K562 (cell line): ENCODE measurements around the gene BTG2. TPM values are rescaled to one million over a fixed set of nuclear protein-coding genes. Genes with fewer than 3 reads are reported as not detected.

Experiments
- ATF1 ChIP-seq, 2 experiments: fragments of 450-650 bp in 1 of 2; IDR thresholded peaks; 2 replicates each; pipeline ENCODE4 v1.6.1; 2016; ENCODE audit warnings: missing compliant biosample characterization in 1 of 2, missing genetic modification characterization in 1 of 2
- KLF16 ChIP-seq: IDR thresholded peaks from 2 replicates; pipeline ENCODE4 v1.6.1; 2016; ENCODE audit warnings: antibody characterized with exemption
- MGA ChIP-seq: fragments of 450-650 bp; IDR thresholded peaks from 2 replicates; pipeline ENCODE4 v1.6.1; 2016; ENCODE audit warnings: mild to moderate bottlenecking, moderate library complexity
- SRSF3 ChIP-seq: fragments of 200-400 bp; formaldehyde crosslinking; IDR thresholded peaks from 2 replicates; pipeline ENCODE4 v1.6.1; 2016; ENCODE audit warnings: mild to moderate bottlenecking, low read length, moderate library complexity; ENCODE audit not compliant: insufficient read depth
- ZBTB49 ChIP-seq: sonication (generic); formaldehyde crosslinking; IDR thresholded peaks from 2 replicates; pipeline ENCODE4 v1.8.0; 2022; ENCODE audit warnings: missing genetic modification reagents, mild to moderate bottlenecking, borderline replicate concordance
- polyA plus RNA-seq, 8 experiments: library from polyadenylated mRNA; depleted of rRNA in 4 of 8; stranded (reverse) in 5 of 8; unstranded in 3 of 8; fragments of >200 nt; fragmentation: Nextera tagmentation in 2 of 8; fragmentation: Illumina TruSeq in 1 of 8; extraction: Ambion mirVana in 2 of 8; extraction: Trizol in 1 of 8; gene quantifications; 2 replicates each; pipeline versions ENCODE4 v1.2.1 to v1.2.3, GENCODE V29; 2011 to 2014; ENCODE audit warnings: inconsistent platforms in 1 of 8, missing spikeins in 1 of 8
- total RNA-seq, 7 experiments: library from RNA; depleted of rRNA in 6 of 7; stranded (reverse); fragments of >200 nt in 6 of 7; fragmentation: Illumina TruSeq in 2 of 7; extraction: Trizol in 2 of 7; gene quantifications; 2 replicates each; pipeline versions ENCODE4 v1.2.1 to v1.2.3, GENCODE V29; 2011 to 2021; ENCODE audit warnings: low replicate concordance in 1 of 7
- TF ChIP-seq, protein P1 (sequence below): fragments of 450-650 bp; conservative IDR thresholded peaks from 2 replicates; pipeline ENCODE4 v1.6.1; 2016; ENCODE audit warnings: missing genetic modification characterization, low read depth, mild to moderate bottlenecking, control low read depth, missing compliant biosample characterization
- TF ChIP-seq, protein P2 (sequence below): fragments of 250-450 bp; sonication (Bioruptor Pico); IDR thresholded peaks from 2 replicates; pipeline ENCODE4 v1.8.0; 2022; ENCODE audit warnings: moderate library complexity, mild to moderate bottlenecking, inconsistent platforms
- TF ChIP-seq, protein P3 (sequence below), 2 experiments: fragments of 450-650 bp; IDR thresholded peaks; 2 replicates each; pipeline ENCODE4 v1.6.1; 2016

The BTG2 gene
- total and polyA plus RNA-seq, 9 of the 15 experiments (the other 6 are each of a cell fraction or from before 2014, with no cell fraction given), result 2.3 to 41.9 (median 8.7) TPM

DNA sequence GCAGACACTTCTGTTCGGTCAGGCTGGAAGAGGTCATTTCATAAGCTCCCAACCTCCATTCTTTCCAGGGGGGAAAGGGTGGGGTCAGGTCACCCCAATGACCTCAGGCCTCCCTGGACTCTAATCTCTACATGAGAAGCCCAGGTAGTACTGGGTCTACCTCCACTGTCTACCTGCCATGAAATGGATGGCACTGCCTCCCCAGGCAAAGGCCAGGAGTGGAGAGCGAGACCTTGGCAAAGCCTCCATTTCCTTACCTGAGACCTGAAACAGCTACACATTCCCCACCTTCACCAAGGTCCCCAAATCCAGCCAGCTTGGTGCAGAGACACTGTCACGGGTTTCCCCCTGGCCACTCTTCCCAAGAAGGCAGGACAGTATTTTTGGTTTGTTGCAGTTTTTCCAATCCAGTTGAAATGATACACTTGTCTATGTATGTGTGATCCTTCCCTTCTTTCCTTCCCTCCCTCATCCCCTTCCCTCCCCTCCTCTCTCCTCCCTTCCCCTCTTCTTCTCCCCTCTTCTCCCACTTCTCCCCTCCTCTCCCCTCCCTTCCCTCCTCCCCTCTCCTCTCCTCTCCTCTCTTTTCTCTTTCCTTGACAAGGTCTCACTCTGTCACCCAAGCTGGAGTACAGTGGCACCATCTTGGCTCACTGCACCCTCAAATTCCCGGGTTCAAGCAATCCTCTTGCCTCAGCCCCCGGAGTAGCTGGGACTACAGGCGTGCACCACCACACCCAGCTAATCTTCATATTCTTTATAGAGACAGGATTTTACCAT is 16.1 kb downstream of the BTG2 start (continued):
- TF ChIP-seq, protein P1, sequence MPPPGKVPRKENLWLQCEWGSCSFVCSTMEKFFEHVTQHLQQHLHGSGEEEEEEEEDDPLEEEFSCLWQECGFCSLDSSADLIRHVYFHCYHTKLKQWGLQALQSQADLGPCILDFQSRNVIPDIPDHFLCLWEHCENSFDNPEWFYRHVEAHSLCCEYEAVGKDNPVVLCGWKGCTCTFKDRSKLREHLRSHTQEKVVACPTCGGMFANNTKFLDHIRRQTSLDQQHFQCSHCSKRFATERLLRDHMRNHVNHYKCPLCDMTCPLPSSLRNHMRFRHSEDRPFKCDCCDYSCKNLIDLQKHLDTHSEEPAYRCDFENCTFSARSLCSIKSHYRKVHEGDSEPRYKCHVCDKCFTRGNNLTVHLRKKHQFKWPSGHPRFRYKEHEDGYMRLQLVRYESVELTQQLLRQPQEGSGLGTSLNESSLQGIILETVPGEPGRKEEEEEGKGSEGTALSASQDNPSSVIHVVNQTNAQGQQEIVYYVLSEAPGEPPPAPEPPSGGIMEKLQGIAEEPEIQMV (tag), result 0 out of 2 replicates have a peak, but pooled peaks have one; percentile 39
- TF ChIP-seq, protein P2, sequence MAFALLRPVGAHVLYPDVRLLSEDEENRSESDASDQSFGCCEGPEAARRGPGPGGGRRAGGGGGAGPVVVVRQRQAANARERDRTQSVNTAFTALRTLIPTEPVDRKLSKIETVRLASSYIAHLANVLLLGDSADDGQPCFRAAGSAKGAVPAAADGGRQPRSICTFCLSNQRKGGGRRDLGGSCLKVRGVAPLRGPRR (CRISPR knock-in tag), result no peak
- TF ChIP-seq, protein P3, sequence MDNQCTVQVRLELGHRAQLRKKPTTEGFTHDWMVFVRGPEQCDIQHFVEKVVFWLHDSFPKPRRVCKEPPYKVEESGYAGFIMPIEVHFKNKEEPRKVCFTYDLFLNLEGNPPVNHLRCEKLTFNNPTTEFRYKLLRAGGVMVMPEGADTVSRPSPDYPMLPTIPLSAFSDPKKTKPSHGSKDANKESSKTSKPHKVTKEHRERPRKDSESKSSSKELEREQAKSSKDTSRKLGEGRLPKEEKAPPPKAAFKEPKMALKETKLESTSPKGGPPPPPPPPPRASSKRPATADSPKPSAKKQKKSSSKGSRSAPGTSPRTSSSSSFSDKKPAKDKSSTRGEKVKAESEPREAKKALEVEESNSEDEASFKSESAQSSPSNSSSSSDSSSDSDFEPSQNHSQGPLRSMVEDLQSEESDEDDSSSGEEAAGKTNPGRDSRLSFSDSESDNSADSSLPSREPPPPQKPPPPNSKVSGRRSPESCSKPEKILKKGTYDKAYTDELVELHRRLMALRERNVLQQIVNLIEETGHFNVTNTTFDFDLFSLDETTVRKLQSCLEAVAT (IDR thresholded peaks at IDR 0.05), result 0 out of 4 replicates have a peak, but pooled peaks of 1 of the 2 experiments have one; percentile 14
- no peak for TF ChIP-seq MGA
- no peak for TF ChIP-seq SRSF3
- no peak for TF ChIP-seq ZBTB49
- TF ChIP-seq ATF1 (CRISPR knock-in tag; IDR thresholded peaks at IDR 0.05), result no peak
- no peak for TF ChIP-seq ATF1 (tag; IDR thresholded peaks at IDR 0.05)
- no peak for TF ChIP-seq KLF16
